Spleen (tissue), 11 donors: ENCODE measurements around the gene RAD51D. TPM values are rescaled to one million over a fixed set of nuclear protein-coding genes. Genes with fewer than 3 reads are reported as not detected.
A peak's percentile ranks its signal among the peaks of the same experiment; 100 is the strongest.

Source experiments
- DNase-seq: peaks from one replicate; pipeline ENCODE4 v3.0.0-alpha.2; 2020
- H3K27ac ChIP-seq, 8 donors: fragments of 200-600 bp; sonication (generic) in 7 of 8; 1 replicate in 4 of 8; 2 replicates in 4 of 8; pipeline versions ENCODE4 v1.5.0 to v1.8.0; 2016 to 2021; ENCODE audit warnings: inconsistent platforms in 4 of 8, mild to moderate bottlenecking in 4 of 8, moderate library complexity in 1 of 8
- H3K27me3 ChIP-seq, 7 donors: fragments of 200-600 bp; sonication (generic) in 6 of 7; replicated peaks in 1 of 7; 1 replicate in 4 of 7; 2 replicates in 3 of 7; pipeline versions ENCODE4 v1.5.0 to v1.8.0; 2016 to 2021; ENCODE audit warnings: inconsistent platforms in 3 of 7, mild to moderate bottlenecking in 1 of 7
- H3K36me3 ChIP-seq, 6 donors: fragments of 200-600 bp; sonication (generic) in 5 of 6; 1 replicate in 4 of 6; 2 replicates in 2 of 6; pipeline versions ENCODE4 v1.5.0 to v1.8.0; 2016 to 2021; ENCODE audit warnings: inconsistent platforms in 2 of 6
- H3K4me1 ChIP-seq, 6 donors: fragments of 200-600 bp; sonication (generic) in 5 of 6; 1 replicate in 3 of 6; 2 replicates in 3 of 6; pipeline versions ENCODE4 v1.5.0 to v1.8.0; 2016 to 2021; ENCODE audit warnings: inconsistent platforms in 3 of 6
- H3K4me3 ChIP-seq, 8 donors: fragments of 200-600 bp; sonication (generic) in 7 of 8; 1 replicate in 4 of 8; 2 replicates in 4 of 8; pipeline versions ENCODE4 v1.5.0 to v1.8.0; 2016 to 2021; ENCODE audit warnings: inconsistent platforms in 4 of 8, mild to moderate bottlenecking in 4 of 8, moderate library complexity in 2 of 8
- H3K9me3 ChIP-seq, 8 donors: fragments of 200-600 bp; sonication (generic) in 7 of 8; 1 replicate in 4 of 8; 2 replicates in 4 of 8; pipeline versions ENCODE4 v1.5.0 to v1.8.0; 2016 to 2021; ENCODE audit warnings: inconsistent platforms in 4 of 8
- CTCF ChIP-seq, 11 experiments: fragments of 200-600 bp in 7 of 11; fragments of 450-650 bp in 4 of 11; sonication (generic) in 4 of 11; IDR thresholded peaks in 8 of 11; conservative IDR thresholded peaks in 3 of 11; 1 replicate in 7 of 11; 2 replicates in 4 of 11; pipeline versions ENCODE4 v1.4.0 to v1.8.0; 2016 to 2021; ENCODE audit warnings: antibody characterized with exemption in 11 of 11, inconsistent platforms in 4 of 11, mild to moderate bottlenecking in 1 of 11
- POLR2A ChIP-seq, 3 donors: fragments of 450-650 bp; IDR thresholded peaks; one replicate each; pipeline ENCODE4 v1.5.1; 2017; ENCODE audit warnings: antibody characterized with exemption in 3 of 3, mild to moderate bottlenecking in 1 of 3
- POLR2AphosphoS5 ChIP-seq, 3 donors: sonication (generic); formaldehyde crosslinking; IDR thresholded peaks; one replicate each; pipeline ENCODE4 v1.5.1; 2017; ENCODE audit warnings: antibody characterized with exemption in 3 of 3
- WGBS, 5 donors: extraction: QIAGEN DNeasy Blood & Tissue Kit in 3 of 5; methylation state at CpG; one replicate each; pipeline versions ENCODE4 v1.1.5 to v1.1.7; 2013 to 2018; 5-methylcytosine and 5-hydroxymethylcytosine counted together
- intact Hi-C: fragments of 100-400 bp; cut with DNase I; formaldehyde crosslinking; loops from one replicate; pipeline ENCODE4 v1.15.0; 2023; ENCODE audit warnings: low total_unique reads
- polyA plus RNA-seq, 3 donors: library from polyadenylated mRNA; stranded (reverse); fragments of 200-250 nt; gene quantifications; one replicate each; pipeline ENCODE4 v1.2.1, GENCODE V29; 2013
- total RNA-seq, 7 donors: library from RNA; depleted of rRNA in 3 of 7; stranded (reverse); fragments of >200 nt in 3 of 7; fragmentation: NEBNext Ultra II Directional in 4 of 7; extraction: Animal tissue kit (Norgen Biotek cat#: 25700) in 4 of 7; gene quantifications; one replicate each; pipeline versions ENCODE4 v1.1.0 to v1.2.1, GENCODE V29; 2016 to 2021
- donor health status: healthy with polysubstance abuse.
- donor health status: DM: no; HTN: no; CAD: no; lungs with moderate emphysema.
- donor health status: DM: no; HTN: no; CAD: no.
- donor health status: Bipolar disorder and iron deficiency.
- donor health status: healthy.
- donor health status: DM: no; HTN: no; CAD: no.
- donor health status: DM: yes; HTN: yes; CAD: no.

The RAD51D gene
- total and polyA plus RNA-seq, 10 donors, result 4.0 to 24.1 (median 14.4) TPM

- intact Hi-C loops, result no loop called here
These were observed 46.4 kb downstream of the RAD51D start for GRCh38 chr17:35073183-35073790.

GRCh38 chr17:35069311-35069710, 50.3 kb downstream of the RAD51D start:
- H3K36me3 ChIP-seq, result peaks cover 0 to 29% (median 0%) of the 10 kb centered on the region in 6 donors
- no peak overlapping the region for H3K4me3 ChIP-seq
- peaks cover 7 to 97% (median 42%) of the 10 kb centered on the region in 6 donors for H3K4me1 ChIP-seq
- no peaks in the 10 kb centered on the region for H3K27me3 ChIP-seq
- no peak overlapping the region for H3K27ac ChIP-seq
- TF ChIP-seq CTCF (IDR thresholded peaks at IDR 0.05 in 8 of 11, conservative IDR thresholded peaks at IDR 0.05 in 3 of 11), result no peak
- no peak for TF ChIP-seq POLR2AphosphoS5 (IDR thresholded peaks at IDR 0.05)
- TF ChIP-seq POLR2A (IDR thresholded peaks at IDR 0.05), result no peak
- intact Hi-C loops, result no loop called here
- no peaks in the 10 kb centered on the region for H3K9me3 ChIP-seq
- WGBS, 5 donors, result 68 to 83% (median 80%) methylated on average over 2 of the region's 2 CpGs
- DNase-seq, result no peak

More at GRCh38 chr17:35073183-35073790, 46.4 kb downstream of the RAD51D start:
- Histone ChIP-seq H3K4me1 (peaks cover 4 to 87% (median 49%) of the 10 kb centered on the region in 6 donors), H3K4me3 (no peak overlapping the region), H3K9me3 (no peaks in the 10 kb centered on the region), H3K27me3 (no peaks in the 10 kb centered on the region), H3K27ac (peak overlapping the region in 4 of 8 donors; percentile 47 to 67 (median 61)), H3K36me3 (peaks cover 0 to 26% (median 0%) of the 10 kb centered on the region in 6 donors)
- TF ChIP-seq POLR2AphosphoS5 (IDR thresholded peaks at IDR 0.05), result no peak
- no peak for TF ChIP-seq POLR2A (IDR thresholded peaks at IDR 0.05)
- no peak for TF ChIP-seq CTCF (IDR thresholded peaks at IDR 0.05 in 8 of 11, conservative IDR thresholded peaks at IDR 0.05 in 3 of 11)
- no peak for DNase-seq
- WGBS, 5 donors, result 63 to 77% (median 72%) methylated on average over 3 of the region's 3 CpGs

- Histone ChIP-seq H3K27me3 (no peaks in the 10 kb centered on the region), H3K4me3 (no peak overlapping the region), H3K4me1 (peaks cover 14 to 97% (median 41%) of the 10 kb centered on the region in 6 donors), H3K9me3 (no peaks in the 10 kb centered on the region), H3K36me3 (peaks cover 0 to 29% (median 0%) of the 10 kb centered on the region in 6 donors), H3K27ac (no peak overlapping the region)
- no peak for TF ChIP-seq CTCF (IDR thresholded peaks at IDR 0.05 in 8 of 11, conservative IDR thresholded peaks at IDR 0.05 in 3 of 11)
- no peak for TF ChIP-seq POLR2A (IDR thresholded peaks at IDR 0.05)
- TF ChIP-seq POLR2AphosphoS5 (IDR thresholded peaks at IDR 0.05), result no peak
- DNase-seq, result no peak
- WGBS, 5 donors, result 91 to 95% (median 92%) methylated on average over 2 of the region's 2 CpGs
- intact Hi-C loops, result no loop called here
These were observed 51.4 kb downstream of the RAD51D start for GRCh38 chr17:35068249-35068648.

- Histone ChIP-seq H3K4me3 (no peak overlapping the region), H3K27ac (peak overlapping the region in 1 of 8 donors; percentile 88), H3K4me1 (peaks cover 21 to 97% (median 44%) of the 10 kb centered on the region in 6 donors), H3K27me3 (no peaks in the 10 kb centered on the region), H3K9me3 (no peaks in the 10 kb centered on the region), H3K36me3 (peaks cover 0 to 29% (median 0%) of the 10 kb centered on the region in 6 donors)
- TF ChIP-seq CTCF (IDR thresholded peaks at IDR 0.05 in 8 of 11, conservative IDR thresholded peaks at IDR 0.05 in 3 of 11) (no peak), POLR2A (IDR thresholded peaks at IDR 0.05) (no peak), POLR2AphosphoS5 (IDR thresholded peaks at IDR 0.05) (no peak)
- WGBS, 5 donors, result 86 to 95% (median 94%) methylated on average over 4 of the region's 4 CpGs
- intact Hi-C loops, result no loop called here
- DNase-seq, result no peak
These were observed 53.8 kb downstream of the RAD51D start for GRCh38 chr17:35065880-35066279.
